GM12878 (cell line): ENCODE results near the gene FARS2. TPM values are rescaled to one million over a fixed set of nuclear protein-coding genes. Genes with fewer than 3 reads are reported as not detected.

ENCODE experiments used
- ATAC-seq: fragments of 200-7000 bp; cut with Tn5 transposase; 3 replicates; pipeline ENCODE4 v1.9.1; 2020; ENCODE audit warnings: mild to moderate bottlenecking, moderate library complexity
- BruUV-seq: library from RNA; stranded (reverse); fragments of 400-500 nt; replicated peaks from 2 replicates; lab custom pipeline; 2021; lab: Mats Ljungman, UMichigan
- CTCF ChIA-PET: fragments of 300-600 bp; sonication (Branson Sonifier 250); formaldehyde crosslinking; extraction: SDS; loops from one replicate; lab custom pipeline; 2021; ENCODE audit warnings: inconsistent platforms; lab: Yijun Ruan, JAX
- POLR2A ChIA-PET: fragments of 350-600 bp; formaldehyde crosslinking; extraction: SDS; loops from one replicate; lab custom pipeline; 2021; ENCODE audit warnings: inconsistent platforms; lab: Charles Lee
- RAD21 ChIA-PET: fragments of 300-600 bp; sonication (Branson Sonifier 250); formaldehyde crosslinking; loops from one replicate; lab custom pipeline; 2023; ENCODE audit warnings: antibody characterized with exemption; ENCODE audit not compliant: unreplicated experiment; lab: Charles Lee
- SMC1A ChIA-PET: fragments of 300-600 bp; sonication (Branson Sonifier 250); formaldehyde crosslinking; loops from one replicate; lab custom pipeline; 2023; ENCODE audit not compliant: unreplicated experiment, uncharacterized antibody; lab: Charles Lee
- DNase-seq: peaks from one replicate; pipeline ENCODE4 v3.0.0-alpha.2; 2011; ENCODE audit warnings: low read depth, low spot score
- FAIRE-seq: peaks from 3 replicates; lab custom pipeline; 2011; peaks lifted over from hg19 to GRCh38; lab: Jason Lieb, UNC
- H2AFZ ChIP-seq: 2 replicates; pipeline ENCODE4 v1.6.0; 2011; ENCODE audit warnings: low read depth, low read length, control low read depth; ENCODE audit not compliant: control insufficient read depth
- H3K27ac ChIP-seq: 2 replicates; pipeline ENCODE4 v1.5.1; 2011; ENCODE audit warnings: control low read depth; ENCODE audit not compliant: control insufficient read depth, insufficient read depth
- H3K27me3 ChIP-seq, 2 experiments: replicated peaks in 1 of 2; 2 replicates each; pipeline versions ENCODE4 v1.6.0 to v1.6.1; 2011; ENCODE audit warnings: low read length in 1 of 2; ENCODE audit not compliant: control insufficient read depth in 2 of 2, insufficient read depth in 2 of 2
- H3K36me3 ChIP-seq, 2 experiments: 2 replicates each; pipeline ENCODE4 v1.5.1; 2011; ENCODE audit warnings: low read length in 1 of 2; ENCODE audit not compliant: control insufficient read depth in 2 of 2, insufficient read depth in 2 of 2
- H3K4me1 ChIP-seq: 2 replicates; pipeline ENCODE4 v1.6.1; 2011; ENCODE audit warnings: mild to moderate bottlenecking, low read length, moderate library complexity, mixed read lengths; ENCODE audit not compliant: control insufficient read depth, insufficient read depth
- H3K4me2 ChIP-seq: 2 replicates; pipeline ENCODE4 v1.6.0; 2011; ENCODE audit warnings: control low read depth; ENCODE audit not compliant: control insufficient read depth, insufficient read depth
- H3K4me3 ChIP-seq: fragments of 200-600 bp; sonication (generic); 2 replicates; pipeline ENCODE4 v1.5.1; 2016
- H3K79me2 ChIP-seq: 2 replicates; pipeline ENCODE4 v1.6.0; 2011; ENCODE audit warnings: low read length; ENCODE audit not compliant: control insufficient read depth, insufficient read depth
- H3K9ac ChIP-seq: 2 replicates; pipeline ENCODE4 v1.8.0; 2011; ENCODE audit warnings: low read length, control low read depth, mixed read lengths; ENCODE audit not compliant: control insufficient read depth, insufficient read depth
- H3K9me3 ChIP-seq: replicated peaks from 3 replicates; pipeline ENCODE4 v1.5.1; 2011; ENCODE audit warnings: mild to moderate bottlenecking, low read length; ENCODE audit not compliant: control insufficient read depth, insufficient read depth
- H4K20me1 ChIP-seq: 2 replicates; pipeline ENCODE4 v1.6.0; 2011; ENCODE audit not compliant: control insufficient read depth, insufficient read depth
- CBX3 ChIP-seq: fragments of 200-600 bp; sonication (generic); IDR thresholded peaks from 2 replicates; pipeline ENCODE4 v1.6.1; 2016; ENCODE audit warnings: low read depth, borderline replicate concordance
- HSF1 ChIP-seq: fragments of 150-350 bp; IDR thresholded peaks from 2 replicates; pipeline ENCODE4 v1.6.1; 2014; ENCODE audit warnings: mild to moderate bottlenecking, low read depth, low read length
- KDM1A ChIP-seq: fragments of 200-600 bp; sonication (generic); IDR thresholded peaks from 2 replicates; pipeline ENCODE4 v1.6.1; 2016; ENCODE audit warnings: borderline replicate concordance
- NFYB ChIP-seq: IDR thresholded peaks from 2 replicates; pipeline ENCODE4 v1.6.1; 2011; ENCODE audit warnings: low read depth, mild to moderate bottlenecking, low read length, improper control_type of control experiment, moderate library complexity; ENCODE audit not compliant: insufficient read depth
- POLR2AphosphoS2 ChIP-seq: IDR thresholded peaks from 2 replicates; pipeline ENCODE4 v1.6.1; 2011; ENCODE audit warnings: low read depth, mild to moderate bottlenecking, low read length, improper control_type of control experiment, moderate library complexity
- SMC3 ChIP-seq: IDR thresholded peaks from 2 replicates; pipeline ENCODE4 v1.6.1; 2011; ENCODE audit warnings: low read length, improper control_type of control experiment, borderline replicate concordance
- WGBS: methylation state at CpG from one replicate; pipeline ENCODE4 v1.1.6; 2016; ENCODE audit warnings: low lambda C conversion rate; ENCODE audit not compliant: insufficient replicate concordance, insufficient coverage; ENCODE audit errors: missing lambda C conversion rate; 5-methylcytosine and 5-hydroxymethylcytosine counted together
- in situ Hi-C: fragments of 300-500 bp; cut with MboI; formaldehyde crosslinking; loops from 9 replicates; pipeline ENCODE4 v1.14.3; 2018; ENCODE audit warnings: mixed read lengths
- intact Hi-C: fragments of 100-400 bp; cut with micrococcal nuclease; formaldehyde crosslinking; loops from one replicate; pipeline ENCODE4 v1.14.2; 2022; ENCODE audit not compliant: unreplicated experiment
- polyA plus RNA-seq, 11 experiments: library from polyadenylated mRNA; depleted of rRNA in 4 of 11; unstranded in 6 of 11; stranded (reverse) in 5 of 11; fragments of >200 nt; fragmentation: Nextera tagmentation in 4 of 11; fragmentation: Illumina TruSeq in 1 of 11; extraction: Ambion mirVana in 4 of 11; extraction: Trizol in 1 of 11; gene quantifications; 1 replicate in 1 of 11; 2 replicates in 10 of 11; pipeline versions ENCODE4 v1.2.1 to v1.2.3, GENCODE V29; 2011 to 2016; ENCODE audit warnings: inconsistent platforms in 2 of 11, missing spikeins in 2 of 11, low read depth in 1 of 11
- total RNA-seq, 4 experiments: library from RNA; depleted of rRNA in 3 of 4; stranded (reverse); fragments of >200 nt in 3 of 4; fragmentation: Illumina TruSeq in 1 of 4; extraction: Trizol in 1 of 4; gene quantifications; 2 replicates each; pipeline versions ENCODE4 v1.2.1 to v1.2.3, GENCODE V29; 2013 to 2021

FARS2 gene
- total and polyA plus RNA-seq, 10 of the 15 experiments (the other 5 are each of a cell fraction or from before 2014, with no cell fraction given), result 16.8 to 46.7 (median 25.6) TPM

- no peak overlapping the region for H3K27ac ChIP-seq
- ChIA-PET SMC1A (no interaction called here), RAD21 (no interaction called here), CTCF (no interaction called here), POLR2A (interaction anchor here (0.6 kb wide), 1 partner anchor 1077 kb away, joined by 3 read pairs; no protein-coding TSS in a partner anchor)
- H3K79me2 ChIP-seq, result no peaks in the 10 kb centered on the region
- no peaks in the 10 kb centered on the region for H3K9me3 ChIP-seq
- H3K36me3 ChIP-seq, result no peaks in the 10 kb centered on the region
- TF ChIP-seq KDM1A, result no peak
- TF ChIP-seq POLR2AphosphoS2, result no peak
- TF ChIP-seq CBX3, result no peak
- TF ChIP-seq SMC3, result no peak
- TF ChIP-seq HSF1, result no peak
- peak; percentile 42; the same call in 1 of the 2 replicates for TF ChIP-seq NFYB
- BruUV-seq, result no TSS peak
- ATAC-seq, result no peak
- H4K20me1 ChIP-seq, result no peaks in the 10 kb centered on the region
- no peak for FAIRE-seq
- H2AFZ ChIP-seq, result no peak overlapping the region
- H3K27me3 ChIP-seq, result no peaks in the 10 kb centered on the region
- in situ Hi-C loops (loop anchor here (10.0 kb wide), 1 partner anchor 1069 kb away; no protein-coding TSS in a partner anchor), intact Hi-C loops (loop anchor here (10.0 kb wide), 1 partner anchor 289 kb away; no protein-coding TSS in a partner anchor)
- H3K9ac ChIP-seq, result no peak overlapping the region
- WGBS, result 100% methylated on average over 3 of the region's 3 CpGs
- DNase-seq, result no peak
- 0 out of 2 replicates have a peak, but pooled peaks cover 1% of the 10 kb centered on the region for H3K4me1 ChIP-seq
- no peak overlapping the region for H3K4me2 ChIP-seq
- H3K4me3 ChIP-seq, result no peak overlapping the region
Observed at GRCh38 chr6:5475779-5476178, 214.5 kb downstream of the FARS2 start.
